Central memory CD8-positive, alpha-beta T cell (primary cell): Measurements from ENCODE around the gene GIPC2.

Experiments
- ATAC-seq: fragments of 150-1000 bp; cut with Tn5 transposase; replicated peaks from 2 replicates; pipeline ENCODE4 v1.10.0; 2022; ENCODE audit warnings: mild to moderate bottlenecking, moderate FRiP score, moderate number of reproducible peaks; ENCODE audit not compliant: poor library complexity, severe bottlenecking; ENCODE audit errors: extremely low read depth
- DNase-seq, 2 donors: peaks; one replicate each; pipeline ENCODE4 v3.0.0; 2021; ENCODE audit warnings: low spot score in 2 of 2
- H3K27ac Mint-ChIP-seq: one replicate; pipeline ENCODE4 v1.8.0; 2022; ENCODE audit warnings: low read depth, mild to moderate bottlenecking, moderate library complexity, mixed read lengths
- H3K27me3 Mint-ChIP-seq: one replicate; pipeline ENCODE4 v1.8.0; 2022; ENCODE audit warnings: mixed read lengths
- H3K36me3 Mint-ChIP-seq: one replicate; pipeline ENCODE4 v1.8.0; 2022; ENCODE audit warnings: mild to moderate bottlenecking, moderate library complexity, mixed read lengths; ENCODE audit not compliant: insufficient read depth
- H3K4me1 Mint-ChIP-seq: one replicate; pipeline ENCODE4 v1.8.0; 2022; ENCODE audit warnings: mixed read lengths
- H3K4me3 Mint-ChIP-seq: one replicate; pipeline ENCODE4 v1.8.0; 2022; ENCODE audit warnings: mild to moderate bottlenecking, moderate library complexity, mixed read lengths
- H3K9me3 Mint-ChIP-seq: one replicate; pipeline ENCODE4 v1.8.0; 2022; ENCODE audit warnings: mixed read lengths

The GIPC2 gene

DNA sequence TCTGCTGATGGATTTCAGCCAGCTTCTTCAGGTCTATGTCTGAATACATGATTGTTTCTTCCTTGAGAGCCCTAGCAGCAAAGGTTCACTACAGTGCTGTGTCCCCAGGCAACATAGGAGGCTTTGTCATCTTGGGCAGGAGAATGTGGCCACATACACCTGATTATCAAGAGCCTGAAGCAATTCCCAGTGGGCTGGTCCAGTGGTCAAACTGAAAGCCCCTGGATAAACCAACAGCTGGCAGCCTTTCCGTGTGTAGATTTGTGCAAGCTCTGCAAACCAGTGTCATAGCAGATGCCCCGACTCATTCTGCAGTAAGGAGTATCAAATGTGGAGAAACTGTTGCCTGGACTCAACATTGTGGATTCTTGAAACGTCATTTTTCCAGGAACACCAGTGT, 2.3 kb upstream of the GIPC2 start:
- H3K27me3 Mint-ChIP-seq, result peaks cover 55% of the 10 kb centered on the region
- H3K9me3 Mint-ChIP-seq, result no peaks in the 10 kb centered on the region
- no peak overlapping the region for H3K4me3 Mint-ChIP-seq
- peaks cover 25% of the 10 kb centered on the region for H3K4me1 Mint-ChIP-seq
- no peak overlapping the region for H3K27ac Mint-ChIP-seq
- ATAC-seq (no peak), DNase-seq (no peak)
- no peaks in the 10 kb centered on the region for H3K36me3 Mint-ChIP-seq

DNA sequence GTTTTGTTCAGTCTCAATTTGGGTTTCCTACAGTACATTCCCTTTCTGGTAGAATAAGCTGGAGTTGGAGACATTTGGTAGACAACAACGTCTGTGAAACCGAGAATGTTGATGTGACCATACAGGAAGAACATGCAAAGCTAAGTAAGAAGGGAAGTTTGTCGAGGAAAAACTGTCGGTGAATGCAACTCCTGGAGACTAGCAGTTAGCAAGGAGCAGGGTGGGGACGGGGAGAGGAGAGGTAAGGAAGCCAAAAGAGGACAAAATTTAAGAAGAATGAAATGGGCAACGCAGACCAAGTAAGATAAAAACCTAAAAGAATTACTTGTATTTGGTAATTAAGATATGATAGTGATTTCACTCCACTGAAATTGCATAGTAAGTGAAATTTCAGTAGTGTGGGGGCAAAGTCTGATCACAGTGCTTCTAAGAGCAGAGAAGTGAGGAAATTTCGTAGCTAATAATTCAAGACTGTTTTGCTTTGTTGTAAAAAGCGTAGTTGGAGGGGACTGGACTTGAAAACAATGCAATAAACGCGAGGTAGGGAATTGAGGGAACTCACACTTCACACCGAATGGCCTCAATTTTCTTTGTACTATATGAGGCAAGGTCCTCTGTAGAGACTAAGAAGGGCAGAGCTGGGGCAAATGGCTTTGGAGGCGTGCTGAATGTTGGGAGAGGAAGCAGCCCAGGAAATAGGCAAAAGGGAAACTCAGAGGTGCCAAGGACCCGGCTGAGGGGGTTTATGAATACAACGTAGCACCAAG, 787 bp upstream of the GIPC2 start:
- Mint-ChIP-seq H3K27ac (no peak overlapping the region), H3K27me3 (peaks cover 61% of the 10 kb centered on the region), H3K4me1 (peaks cover 25% of the 10 kb centered on the region), H3K9me3 (no peaks in the 10 kb centered on the region), H3K4me3 (peak overlapping the region; percentile 62), H3K36me3 (no peaks in the 10 kb centered on the region)
- ATAC-seq (no peak), DNase-seq (no peak)

DNA sequence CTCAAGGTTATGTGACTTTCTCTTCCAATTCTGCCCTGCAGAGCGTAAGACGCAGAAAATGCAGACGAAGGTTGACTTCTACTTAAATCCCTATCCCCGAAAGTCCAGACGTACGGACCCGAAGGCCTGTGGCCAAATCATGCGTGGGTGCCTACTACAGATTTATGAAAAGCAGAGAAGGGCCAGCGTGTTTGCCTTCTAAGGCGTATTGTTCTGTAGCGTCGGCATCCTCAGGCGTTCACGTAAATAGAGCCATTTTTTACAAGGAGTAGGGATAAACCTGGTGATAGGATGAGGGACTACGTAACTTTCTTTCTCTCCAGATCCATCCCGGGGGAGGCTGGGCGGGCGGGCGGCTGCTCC, 222 bp upstream of the GIPC2 start:
- no peak for DNase-seq
- no peaks in the 10 kb centered on the region for H3K9me3 Mint-ChIP-seq
- ATAC-seq, result no peak
- H3K27me3 Mint-ChIP-seq, result peaks cover 61% of the 10 kb centered on the region
- H3K27ac Mint-ChIP-seq, result no peak overlapping the region
- H3K36me3 Mint-ChIP-seq, result no peaks in the 10 kb centered on the region
- peak overlapping the region; percentile 62 for H3K4me3 Mint-ChIP-seq
- H3K4me1 Mint-ChIP-seq, result peaks cover 19% of the 10 kb centered on the region

DNA sequence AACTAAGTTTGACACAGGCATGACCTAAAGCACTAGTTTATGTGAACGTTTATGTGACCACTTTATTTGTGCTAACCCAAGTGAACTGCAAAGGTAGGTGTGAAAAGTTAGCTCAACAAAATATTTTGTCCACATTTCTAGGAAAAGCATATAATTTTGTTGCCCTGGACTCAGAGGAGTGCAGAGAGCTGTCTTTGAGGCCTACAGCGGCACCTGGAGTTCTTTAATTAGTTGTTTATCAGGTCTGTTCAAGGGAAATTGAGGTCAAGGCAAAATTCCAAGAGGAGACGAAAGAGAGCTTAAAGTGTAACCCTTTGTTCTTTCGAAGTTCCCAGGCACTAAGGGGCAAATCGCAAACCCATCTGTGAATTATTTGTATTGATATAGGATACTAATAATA, 1.3 kb downstream of the GIPC2 start:
- Mint-ChIP-seq H3K36me3 (no peaks in the 10 kb centered on the region), H3K4me1 (peaks cover 13% of the 10 kb centered on the region), H3K9me3 (no peaks in the 10 kb centered on the region), H3K27me3 (peaks cover 61% of the 10 kb centered on the region), H3K27ac (no peak overlapping the region), H3K4me3 (no peak overlapping the region)
- ATAC-seq, result no peak
- DNase-seq, result no peak

DNA sequence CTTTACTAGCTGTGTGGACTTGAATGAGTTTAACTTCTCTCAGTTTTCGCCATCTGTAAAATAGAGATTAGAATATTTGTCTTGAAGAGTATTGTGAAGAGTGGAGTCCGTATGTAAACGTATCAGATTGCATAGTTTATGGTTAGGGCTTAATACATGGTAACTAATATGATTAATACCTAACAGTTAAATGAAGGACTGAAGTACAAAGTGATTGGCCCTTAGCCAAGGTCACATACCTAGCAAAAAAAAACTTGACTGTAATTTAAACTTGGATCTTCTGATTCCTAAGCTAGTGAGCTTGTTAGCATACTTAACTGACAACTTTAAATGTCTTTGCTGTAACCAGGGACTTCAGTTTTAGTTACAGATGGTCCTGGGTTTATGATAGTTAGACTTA, 1.9 kb downstream of the GIPC2 start:
- DNase-seq, result no peak
- Mint-ChIP-seq H3K36me3 (no peaks in the 10 kb centered on the region), H3K4me1 (peaks cover 13% of the 10 kb centered on the region), H3K4me3 (no peak overlapping the region), H3K9me3 (no peaks in the 10 kb centered on the region), H3K27ac (no peak overlapping the region), H3K27me3 (peaks cover 61% of the 10 kb centered on the region)
- ATAC-seq, result no peak

DNA sequence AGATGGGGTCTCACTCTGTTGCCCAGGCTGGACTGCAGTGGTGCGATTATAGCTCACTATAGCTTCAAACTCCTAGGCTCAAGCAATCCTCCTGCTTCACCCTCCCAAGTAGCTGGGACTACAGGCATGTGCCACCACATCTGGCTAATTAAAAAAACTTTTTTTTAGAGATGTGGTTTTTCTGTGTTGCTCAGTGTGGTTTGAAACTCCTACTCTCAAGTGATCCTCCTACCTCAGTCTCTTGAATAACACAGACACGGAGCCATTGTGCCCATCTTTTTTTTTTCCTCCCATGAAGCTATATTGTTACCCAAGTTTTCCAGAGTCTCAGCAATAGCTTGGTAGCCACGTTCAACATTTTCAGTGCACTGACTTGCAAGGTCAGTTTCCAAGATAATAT, 2.7 kb downstream of the GIPC2 start:
- DNase-seq, result no peak
- H3K27me3 Mint-ChIP-seq, result peaks cover 58% of the 10 kb centered on the region
- H3K9me3 Mint-ChIP-seq, result no peaks in the 10 kb centered on the region
- no peak overlapping the region for H3K27ac Mint-ChIP-seq
- no peak overlapping the region for H3K4me3 Mint-ChIP-seq
- ATAC-seq, result no peak
- peaks cover 13% of the 10 kb centered on the region for H3K4me1 Mint-ChIP-seq
- no peaks in the 10 kb centered on the region for H3K36me3 Mint-ChIP-seq

DNA sequence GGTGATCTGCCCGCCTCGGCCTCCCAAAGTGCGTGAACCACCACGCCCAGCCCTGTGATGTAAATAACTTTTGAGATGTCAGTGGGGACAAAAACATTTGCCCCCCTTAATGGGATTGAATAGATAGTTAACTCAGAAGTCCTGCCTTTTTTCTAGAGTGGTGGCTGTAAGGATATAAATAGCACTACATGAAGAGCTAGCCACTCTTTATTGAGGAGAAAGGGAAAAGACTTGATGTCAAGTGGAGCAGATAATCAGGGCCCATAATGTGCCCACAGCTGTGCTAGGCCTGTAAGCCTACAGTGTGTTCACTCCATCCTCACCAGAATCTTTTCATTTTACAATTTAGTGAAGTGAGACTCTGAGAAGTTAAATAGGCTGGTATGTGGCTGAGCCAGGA, 3.6 kb downstream of the GIPC2 start:
- Mint-ChIP-seq H3K36me3 (no peaks in the 10 kb centered on the region), H3K9me3 (no peaks in the 10 kb centered on the region), H3K27me3 (peaks cover 49% of the 10 kb centered on the region), H3K4me3 (no peak overlapping the region), H3K4me1 (peaks cover 13% of the 10 kb centered on the region), H3K27ac (no peak overlapping the region)
- ATAC-seq (no peak), DNase-seq (no peak)

DNA sequence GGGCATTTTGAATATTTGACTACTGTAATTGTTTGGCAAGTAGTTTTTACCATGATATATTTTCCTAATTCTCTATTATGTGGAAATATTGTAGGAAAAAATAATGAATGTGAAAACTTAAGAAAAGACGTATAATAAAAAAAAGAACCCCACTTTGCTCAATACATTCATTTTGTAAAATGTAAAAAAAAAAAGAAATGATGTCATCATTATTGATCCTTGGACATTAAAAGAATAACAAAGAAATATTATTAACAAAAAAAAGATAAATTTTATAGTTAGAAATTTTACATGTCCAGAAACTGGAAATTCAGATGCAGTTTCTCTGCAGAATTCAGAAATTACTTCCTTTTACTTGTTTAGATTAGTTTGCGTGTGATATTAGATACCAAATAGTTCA, 5.2 kb downstream of the GIPC2 start:
- Mint-ChIP-seq H3K36me3 (no peaks in the 10 kb centered on the region), H3K9me3 (no peaks in the 10 kb centered on the region), H3K27ac (no peak overlapping the region), H3K4me3 (no peak overlapping the region), H3K27me3 (peaks cover 33% of the 10 kb centered on the region), H3K4me1 (no peaks in the 10 kb centered on the region)
- DNase-seq (no peak), ATAC-seq (no peak)

DNA sequence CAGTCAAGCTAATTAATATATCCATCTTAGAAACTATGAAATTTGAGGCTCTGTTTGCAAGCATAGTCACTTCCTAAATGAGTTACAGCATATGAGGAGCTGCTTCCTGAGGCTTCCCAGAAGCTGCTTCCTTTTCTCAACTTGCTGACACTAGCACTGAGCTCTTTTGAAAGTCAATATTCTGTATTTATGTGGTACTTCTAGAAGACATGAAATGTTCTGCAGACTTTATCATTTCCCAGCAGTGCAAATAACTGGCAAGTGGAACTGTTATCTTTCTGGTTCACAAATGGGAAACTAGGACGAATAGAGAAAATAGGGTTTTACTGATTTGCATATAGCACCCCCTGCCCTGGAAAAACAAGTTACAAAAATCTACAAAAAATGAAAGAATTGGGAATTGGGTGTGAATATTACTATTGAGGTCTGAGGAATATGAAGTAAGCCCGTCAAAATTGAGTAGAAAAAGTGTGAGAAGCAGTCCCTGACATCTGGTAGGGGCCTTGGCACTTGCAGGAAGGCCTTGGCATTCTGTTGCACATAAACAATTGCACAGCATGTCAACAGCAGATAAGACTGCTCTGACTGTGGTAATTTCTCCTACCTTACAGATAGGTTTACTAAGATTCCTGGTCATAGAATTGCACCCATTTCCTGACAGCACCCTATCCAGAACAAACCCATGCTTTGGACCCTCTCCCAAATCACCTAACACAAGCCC, 7.1 kb downstream of the GIPC2 start:
- no peaks in the 10 kb centered on the region for H3K36me3 Mint-ChIP-seq
- H3K9me3 Mint-ChIP-seq, result no peaks in the 10 kb centered on the region
- peaks cover 24% of the 10 kb centered on the region for H3K27me3 Mint-ChIP-seq
- H3K4me3 Mint-ChIP-seq, result no peak overlapping the region
- H3K27ac Mint-ChIP-seq, result no peak overlapping the region
- no peak for ATAC-seq
- H3K4me1 Mint-ChIP-seq, result no peaks in the 10 kb centered on the region
- no peak for DNase-seq

DNA sequence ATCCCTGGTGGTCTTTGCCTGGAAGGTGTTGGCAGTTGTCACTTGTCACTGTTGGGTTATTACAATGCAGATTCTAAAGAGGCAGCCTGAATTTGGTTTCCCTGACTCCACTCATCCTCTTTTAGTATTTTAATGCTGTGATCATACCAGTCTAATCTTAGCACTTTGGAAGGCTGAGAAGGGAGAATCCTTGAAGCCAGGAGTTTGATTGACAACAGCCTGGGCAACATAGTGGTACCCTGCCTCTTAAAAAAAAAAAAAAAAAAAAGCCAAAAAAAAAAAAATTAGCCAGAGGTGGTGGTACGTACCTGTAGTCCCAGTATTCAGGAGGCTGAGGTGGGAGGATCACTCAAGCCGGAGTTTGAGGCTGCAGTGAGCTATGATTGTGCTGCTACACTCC, 7.7 kb downstream of the GIPC2 start:
- Mint-ChIP-seq H3K36me3 (no peaks in the 10 kb centered on the region), H3K9me3 (no peaks in the 10 kb centered on the region), H3K4me3 (no peak overlapping the region), H3K27ac (no peak overlapping the region), H3K4me1 (no peaks in the 10 kb centered on the region), H3K27me3 (peaks cover 18% of the 10 kb centered on the region)
- DNase-seq, result no peak
- ATAC-seq, result no peak

DNA sequence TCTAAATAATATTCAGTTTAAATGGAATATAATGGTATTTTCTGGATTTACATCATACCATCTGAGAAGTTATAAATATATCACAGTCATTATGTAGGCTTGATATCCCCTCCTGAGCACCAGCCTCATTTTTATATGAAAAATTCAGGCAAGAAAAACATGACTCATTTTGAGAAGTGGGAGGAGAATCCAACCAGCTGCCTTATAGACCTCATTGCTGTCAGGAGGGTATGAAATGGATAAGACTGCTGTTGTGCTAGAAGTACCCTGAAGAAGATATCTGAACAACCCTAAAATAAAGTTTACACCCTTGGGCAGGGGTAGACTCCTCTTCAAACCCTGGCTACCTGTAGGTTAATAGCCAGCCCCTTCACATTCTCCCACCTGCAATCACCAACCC, 8.8 kb downstream of the GIPC2 start:
- no peaks in the 10 kb centered on the region for H3K36me3 Mint-ChIP-seq
- peaks cover 9% of the 10 kb centered on the region for H3K27me3 Mint-ChIP-seq
- no peaks in the 10 kb centered on the region for H3K4me1 Mint-ChIP-seq
- no peak overlapping the region for H3K4me3 Mint-ChIP-seq
- H3K9me3 Mint-ChIP-seq, result no peaks in the 10 kb centered on the region
- DNase-seq, result no peak
- H3K27ac Mint-ChIP-seq, result no peak overlapping the region
- no peak for ATAC-seq

DNA sequence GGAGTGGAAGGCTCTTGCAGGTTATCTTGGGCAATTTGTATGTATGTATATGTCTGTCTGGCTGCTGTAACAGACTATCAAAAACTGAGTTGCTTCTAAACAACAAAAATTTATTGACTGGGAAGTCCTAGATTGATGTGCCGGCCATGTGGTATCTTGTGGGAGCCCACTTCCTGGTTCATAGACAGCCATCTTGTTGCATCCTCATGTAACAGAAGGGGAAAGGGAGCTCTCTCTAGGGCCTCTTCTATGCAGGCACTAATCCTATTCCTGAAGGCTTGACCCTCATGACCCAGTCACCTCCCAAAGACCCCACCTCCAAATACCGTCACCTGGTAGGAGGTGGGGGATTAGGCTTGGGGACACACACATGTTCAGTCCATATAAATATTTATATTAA, 9.2 kb downstream of the GIPC2 start:
- Mint-ChIP-seq H3K4me1 (no peaks in the 10 kb centered on the region), H3K9me3 (no peaks in the 10 kb centered on the region), H3K4me3 (no peak overlapping the region), H3K36me3 (no peaks in the 10 kb centered on the region), H3K27ac (no peak overlapping the region), H3K27me3 (peaks cover 9% of the 10 kb centered on the region)
- ATAC-seq, result no peak
- DNase-seq, result no peak

DNA sequence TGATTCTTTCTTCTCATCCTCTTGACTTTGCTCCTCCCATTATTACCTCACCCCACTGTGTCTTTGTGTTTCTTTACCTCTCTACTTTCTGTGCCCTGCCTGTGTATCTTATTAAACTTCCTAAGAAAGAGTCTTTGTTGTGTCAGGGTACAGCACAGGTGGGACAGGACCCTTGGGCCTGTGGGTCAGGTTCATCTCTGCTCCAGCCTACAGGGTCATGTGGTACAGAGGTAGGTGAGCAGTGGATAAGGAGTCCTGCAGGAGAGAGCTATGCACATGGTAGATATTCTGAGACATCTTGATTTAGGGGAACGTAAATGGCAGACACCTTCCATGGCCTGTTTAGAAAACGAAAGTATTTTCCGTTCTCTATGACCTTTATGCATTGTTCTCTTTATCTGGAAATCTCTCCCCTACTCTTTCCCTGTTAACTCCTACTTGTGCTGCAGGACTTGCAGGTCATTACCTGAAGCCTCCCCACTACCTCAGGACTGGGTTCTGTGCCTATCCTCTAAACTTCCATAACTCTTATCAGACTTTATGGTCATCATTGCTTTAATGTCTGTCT, 9.9 kb downstream of the GIPC2 start:
- H3K4me3 Mint-ChIP-seq, result no peak overlapping the region
- ATAC-seq, result no peak
- no peaks in the 10 kb centered on the region for H3K4me1 Mint-ChIP-seq

More for the DNA sequence above, 9.9 kb downstream of the GIPC2 start:
- DNase-seq, result no peak
- Mint-ChIP-seq H3K27ac (no peak overlapping the region), H3K27me3 (peaks cover 9% of the 10 kb centered on the region), H3K9me3 (no peaks in the 10 kb centered on the region), H3K36me3 (no peaks in the 10 kb centered on the region)
